Cerebellar nuclear complex (tissue), 1 donor: Measurements from ENCODE around the gene CPED1.
"Not testable (repeated sequence)": the region's sequence is repeated elsewhere in the genome, so short reads cannot be mapped to it uniquely, and the experiment has no call there.

ENCODE experiments used
- DNase-seq, 2 experiments: peaks; one replicate each; lab custom pipeline; 2025; lab: John Stamatoyannopoulos, UW

CPED1 gene

DNA sequence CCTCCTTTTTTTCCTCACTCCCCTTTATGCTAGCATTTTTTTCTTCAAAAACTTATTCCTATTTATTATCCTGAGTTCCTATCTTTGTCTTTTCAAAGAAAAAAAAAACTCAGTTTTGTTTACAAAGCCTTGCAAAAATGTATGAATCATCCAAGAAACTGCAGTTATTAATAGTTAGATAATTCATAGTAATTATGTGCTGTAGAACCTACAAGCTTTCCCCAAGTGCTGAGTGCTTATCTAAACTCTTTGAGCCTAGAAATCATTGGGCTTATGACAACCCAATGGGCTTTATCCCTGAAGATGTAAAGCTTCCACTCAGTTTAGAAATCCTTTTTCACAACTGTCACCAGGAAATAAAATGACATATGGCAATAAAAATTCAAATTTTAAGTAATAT is 194.4 kb downstream of the CPED1 start:
- no peak for DNase-seq

DNA sequence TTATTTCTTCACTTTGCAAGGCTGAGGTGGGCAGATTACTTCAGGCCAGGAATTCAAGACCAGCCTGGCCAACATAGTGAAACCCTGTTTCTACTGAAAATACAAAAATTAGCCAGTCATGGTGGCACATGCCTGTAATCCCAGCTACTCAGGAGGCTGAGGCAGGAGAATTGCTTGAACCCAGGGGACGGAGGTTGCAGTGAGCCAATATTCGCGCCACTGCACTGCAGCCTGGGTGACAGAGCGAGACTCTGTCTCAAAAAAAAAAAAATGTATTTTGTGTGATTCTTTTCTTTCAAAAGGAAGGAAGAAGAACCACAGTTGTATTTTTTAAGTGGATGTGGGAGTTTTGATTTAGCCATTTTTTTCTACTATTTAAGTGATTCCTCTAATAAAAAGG is 195.4 kb downstream of the CPED1 start:
- not testable (repeated sequence) for DNase-seq

DNA sequence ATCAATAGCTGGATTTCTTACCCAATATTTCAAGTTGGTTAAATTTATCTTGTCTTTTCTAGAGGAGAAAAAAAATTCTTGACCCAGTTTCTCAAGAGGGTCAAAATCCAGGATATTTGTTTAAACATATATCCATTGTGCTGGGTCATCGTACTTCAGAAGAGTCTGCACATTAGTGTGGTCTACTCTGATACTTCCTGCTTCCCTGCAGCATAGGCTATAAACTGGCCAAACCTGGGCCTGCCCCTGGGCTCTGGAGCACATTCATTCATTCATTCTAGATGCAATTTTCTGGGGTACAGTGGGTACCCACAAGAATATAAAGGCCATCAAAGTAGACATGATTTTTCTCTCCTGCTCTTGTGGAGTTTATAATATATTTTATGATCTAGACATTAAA is 198.2 kb downstream of the CPED1 start:
- DNase-seq = no peak

DNA sequence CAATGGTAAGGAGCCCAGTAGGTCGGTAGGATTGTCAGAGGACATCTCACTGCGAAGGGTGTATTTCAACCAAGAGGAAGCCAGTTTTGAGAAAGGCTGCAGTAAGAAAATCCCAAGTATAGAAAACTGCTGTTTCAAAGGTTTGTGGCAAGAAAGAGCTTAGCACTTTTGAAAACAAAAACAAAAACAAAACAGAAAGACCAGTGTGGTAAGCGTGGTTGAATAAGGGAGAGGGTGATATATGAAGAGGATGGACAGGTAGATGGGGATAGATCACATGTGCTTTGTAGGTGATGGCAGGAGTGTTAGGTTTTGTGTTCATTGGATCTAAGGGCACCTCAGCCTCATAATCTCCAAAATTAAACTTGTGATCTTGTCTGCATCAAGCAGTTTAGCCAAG is 198.7 kb downstream of the CPED1 start:
- no peak for DNase-seq

DNA sequence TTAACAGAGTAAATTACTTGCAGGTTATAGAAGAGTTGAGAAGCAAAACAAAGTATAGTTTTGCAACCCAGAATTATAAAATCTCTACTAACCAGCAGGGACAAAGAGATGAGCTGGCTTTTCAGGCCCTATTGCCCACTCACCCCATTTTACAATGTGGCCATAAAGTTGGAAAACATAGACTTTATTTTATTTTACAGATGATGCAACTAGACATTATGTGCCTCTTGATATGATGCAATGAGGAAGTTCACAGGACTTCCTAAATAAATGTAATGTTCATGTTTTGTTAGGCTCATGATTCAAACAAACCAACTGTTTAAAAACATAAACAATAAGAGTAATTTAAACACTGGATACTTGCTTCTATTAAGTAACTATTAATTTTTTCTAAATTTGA is 199.2 kb downstream of the CPED1 start:
- DNase-seq = no peak

DNA sequence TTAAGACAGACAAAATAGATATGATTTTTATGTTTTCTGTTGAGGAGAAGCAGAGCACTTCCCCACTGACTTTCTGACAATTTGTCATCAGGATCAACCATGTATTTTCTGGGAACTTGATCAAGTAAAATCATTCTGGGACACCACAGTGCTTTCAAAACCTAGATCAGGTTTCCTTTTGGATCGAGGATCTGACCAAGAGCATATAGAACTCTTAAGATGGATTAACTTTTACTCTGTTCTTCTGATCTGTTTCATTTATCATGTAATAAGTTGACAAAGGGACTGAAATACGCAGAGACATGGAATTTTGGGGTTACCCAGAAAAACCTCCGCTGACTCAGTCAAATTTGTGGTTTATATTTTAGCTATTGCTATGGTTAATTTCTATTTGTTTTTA is 204.3 kb downstream of the CPED1 start:
- DNase-seq = no peak

DNA sequence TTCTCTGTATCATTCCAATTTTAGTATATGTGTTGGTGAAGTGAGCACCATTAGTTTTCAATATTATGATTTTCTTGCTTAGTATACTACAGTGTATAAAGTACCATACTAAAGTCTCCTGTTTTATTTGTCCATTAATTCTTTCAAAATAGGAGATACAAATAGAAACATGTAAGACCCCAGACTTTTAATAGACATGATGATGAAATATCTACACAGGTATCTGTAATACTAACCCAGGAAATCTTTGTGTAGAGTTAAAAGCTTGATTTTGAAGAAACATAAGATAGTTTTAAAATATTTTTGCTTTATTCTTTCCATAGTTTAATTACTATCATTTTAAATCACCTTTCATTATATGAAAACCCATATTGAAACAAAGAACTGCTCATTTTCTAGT is 206.5 kb downstream of the CPED1 start:
- no peak for DNase-seq

DNA sequence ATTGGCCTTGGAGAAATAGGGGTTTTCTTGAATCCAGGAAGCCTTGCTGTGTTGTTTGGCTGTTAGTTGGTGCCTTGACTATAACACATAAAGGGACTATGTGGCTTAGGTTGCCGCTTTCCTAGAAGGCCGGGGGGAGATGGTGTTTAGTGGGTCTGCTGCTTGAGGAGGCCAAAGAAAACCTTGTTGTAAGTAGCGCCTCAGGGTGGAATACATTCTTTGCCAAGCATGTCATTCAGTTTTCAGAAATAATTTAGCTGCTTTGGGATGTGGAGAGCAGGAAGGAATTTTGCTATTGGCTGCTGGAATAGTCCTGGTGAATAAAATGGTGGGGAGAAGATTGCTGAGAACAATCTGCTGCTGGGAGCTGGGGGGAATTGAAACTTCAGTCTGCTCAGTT is 207.4 kb downstream of the CPED1 start:
- no peak for DNase-seq

DNA sequence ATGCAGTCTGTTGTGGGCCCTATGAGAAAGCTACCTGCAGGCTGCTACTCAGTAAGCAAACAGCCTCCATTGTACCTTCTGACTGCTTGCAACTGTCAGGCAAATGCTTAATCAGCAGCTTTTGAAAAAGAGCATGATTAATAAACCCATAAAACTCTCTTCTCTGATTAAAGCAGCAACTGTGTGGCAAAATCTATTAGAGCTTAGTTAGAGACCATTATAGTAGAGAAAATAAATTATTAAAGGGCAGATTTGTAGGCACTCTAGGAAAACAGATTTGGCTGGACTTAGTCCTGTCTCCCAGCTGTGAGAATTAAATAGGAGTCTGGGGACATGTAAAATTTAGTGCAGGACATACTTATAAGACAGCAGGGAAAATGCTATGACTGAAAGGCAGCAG is 207.8 kb downstream of the CPED1 start:
- no peak for DNase-seq

DNA sequence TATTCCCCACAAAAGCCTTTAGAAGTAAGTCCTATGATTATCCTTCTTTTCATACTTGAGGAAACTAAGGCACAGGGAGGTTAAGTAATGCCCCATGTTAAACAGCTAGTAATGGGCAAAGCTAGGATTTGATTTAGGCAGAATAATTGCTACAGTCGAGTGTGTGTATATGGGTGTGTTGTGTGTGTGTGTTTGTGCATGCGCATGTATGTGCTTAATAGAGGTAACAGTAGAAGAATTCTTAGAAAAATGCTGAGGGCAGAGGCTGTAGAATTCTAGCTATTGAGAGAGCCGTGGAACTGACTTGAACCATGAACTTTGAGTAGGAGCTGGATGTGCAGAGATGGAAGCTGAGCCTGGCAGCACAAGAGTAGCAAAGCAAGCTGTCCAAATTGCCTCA is 208.9 kb downstream of the CPED1 start:
- no peak for DNase-seq

DNA sequence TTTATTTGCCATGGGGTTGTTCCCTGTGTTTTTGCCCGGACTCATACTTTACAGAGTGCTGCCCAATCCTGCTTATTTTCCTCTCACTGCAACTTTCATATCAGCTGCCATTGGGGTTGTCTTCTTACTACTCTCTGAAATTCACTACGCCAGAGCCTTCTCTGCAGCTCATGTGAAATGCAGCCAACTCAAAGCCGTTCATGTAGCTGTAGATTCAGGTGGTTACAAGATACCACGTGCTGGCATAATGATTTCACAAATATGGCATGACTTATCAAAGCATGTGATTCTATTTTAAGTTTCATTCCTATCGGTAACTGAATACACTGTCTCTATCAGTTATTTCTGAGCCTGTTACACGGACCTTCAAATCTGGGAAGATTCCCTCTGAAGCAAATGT is 210.0 kb downstream of the CPED1 start:
- no peak for DNase-seq

DNA sequence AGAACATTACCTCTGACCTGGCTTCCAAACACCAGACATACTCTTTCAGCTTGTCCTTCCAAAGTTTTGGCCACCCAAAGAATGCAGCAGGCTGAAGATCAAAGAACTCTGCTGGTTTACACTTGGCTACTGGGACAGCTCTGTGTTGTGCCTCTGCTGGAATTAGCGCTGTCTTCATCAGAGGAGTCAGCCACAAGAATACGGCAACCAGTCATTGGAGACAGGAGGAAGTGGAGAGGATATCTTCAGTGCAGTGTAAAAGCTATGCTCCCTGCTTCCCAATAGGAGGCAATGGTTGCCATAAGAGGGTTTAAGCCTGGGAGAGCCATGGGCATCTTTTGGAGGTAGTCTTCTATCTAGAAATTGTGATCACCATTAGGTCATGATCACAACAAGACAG is 213.6 kb downstream of the CPED1 start:
- no peak for DNase-seq

DNA sequence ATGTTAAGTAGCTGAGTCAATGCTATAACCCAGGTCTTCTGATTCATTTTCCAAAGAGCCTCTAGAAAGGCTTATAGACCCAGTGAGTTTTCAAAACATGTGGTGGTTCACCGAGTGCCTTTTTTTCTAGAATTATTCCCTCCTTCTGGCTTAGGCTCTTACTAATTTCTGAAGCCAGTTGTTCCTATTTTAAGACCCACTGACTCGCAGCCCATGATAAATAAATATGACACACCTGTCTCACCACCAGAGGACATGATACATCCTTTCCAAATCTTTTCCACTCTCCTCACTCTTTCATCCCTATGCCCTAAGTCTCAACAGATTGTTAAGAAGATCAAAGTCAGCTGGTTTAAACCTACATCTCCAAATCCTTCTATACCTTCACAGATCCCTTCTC is 214.3 kb downstream of the CPED1 start:
- no peak for DNase-seq

DNA sequence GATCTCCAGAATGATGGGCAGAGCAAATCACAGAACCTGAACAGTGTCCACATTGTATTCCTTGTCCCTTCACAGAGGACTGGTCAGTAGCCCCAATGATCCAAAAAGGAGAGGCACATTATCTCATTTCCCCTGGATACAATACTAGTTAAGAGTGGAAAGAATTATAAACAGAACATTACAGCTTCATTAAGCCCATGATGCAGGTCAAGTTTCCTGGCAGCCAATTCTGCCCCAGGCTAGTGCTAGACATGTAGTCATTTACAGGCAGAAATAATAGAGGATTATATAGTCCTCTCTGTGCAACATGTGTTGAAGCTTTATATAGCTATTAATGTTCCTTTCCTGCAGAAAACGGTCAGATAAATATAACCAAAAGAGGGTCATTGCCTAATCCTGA is 216.0 kb downstream of the CPED1 start:
- no peak for DNase-seq

DNA sequence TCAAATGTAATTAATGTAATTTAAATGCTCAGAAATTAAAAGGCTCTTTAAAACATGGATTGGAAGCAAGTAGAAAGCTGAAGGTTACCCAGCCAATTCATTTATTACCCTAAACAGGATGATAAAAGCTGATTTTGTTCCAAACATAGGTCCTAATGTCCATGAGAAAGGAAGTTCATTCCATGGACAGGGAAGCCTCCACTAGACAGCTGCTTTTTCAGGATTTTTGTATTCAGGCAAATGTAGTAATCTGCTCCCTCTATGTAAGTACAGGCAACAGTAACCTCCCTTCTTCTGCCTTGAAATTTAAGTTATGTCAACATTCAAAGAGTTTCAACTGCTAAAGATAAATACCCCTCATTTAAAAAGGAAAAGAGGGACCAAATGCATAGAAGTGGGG is 217.3 kb downstream of the CPED1 start:
- no peak for DNase-seq

DNA sequence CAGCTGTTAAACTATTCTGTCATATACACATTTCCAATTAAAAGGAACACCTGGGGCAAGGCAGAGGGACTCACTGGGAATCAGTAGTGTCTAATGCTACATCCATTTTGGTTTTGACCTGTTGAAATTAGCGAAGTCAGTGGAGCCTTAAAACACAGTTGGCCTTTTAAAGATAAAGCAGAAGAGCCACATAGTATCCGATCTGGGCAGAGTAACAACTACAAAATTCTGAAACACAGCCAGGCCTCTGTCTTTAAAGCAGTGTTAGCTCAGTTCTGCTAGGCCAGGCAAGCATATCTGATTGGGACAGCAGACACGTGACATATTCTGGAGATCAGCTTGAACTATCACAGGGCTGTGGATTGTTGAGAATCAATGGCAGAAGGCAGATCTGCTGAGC is 222.7 kb downstream of the CPED1 start:
- no peak for DNase-seq

DNA sequence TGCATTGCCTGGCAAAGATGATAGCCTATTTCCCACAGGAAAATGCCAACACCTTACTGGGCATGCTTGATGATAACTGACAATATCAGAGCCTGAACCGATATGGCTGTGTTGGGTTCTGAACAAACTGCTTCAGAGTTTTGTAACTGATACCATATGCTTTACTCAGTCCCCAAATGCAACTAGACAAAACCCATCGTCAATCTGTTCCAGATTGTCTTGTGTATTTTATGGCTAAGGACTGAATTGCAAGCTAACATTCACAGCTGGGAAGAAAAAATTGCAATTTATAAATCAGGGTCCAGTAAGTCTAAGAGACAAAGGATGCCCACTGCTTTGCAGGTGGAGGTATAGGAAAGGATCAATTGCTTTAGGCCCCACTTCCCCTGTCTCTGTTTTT is 223.5 kb downstream of the CPED1 start:
- no peak for DNase-seq

DNA sequence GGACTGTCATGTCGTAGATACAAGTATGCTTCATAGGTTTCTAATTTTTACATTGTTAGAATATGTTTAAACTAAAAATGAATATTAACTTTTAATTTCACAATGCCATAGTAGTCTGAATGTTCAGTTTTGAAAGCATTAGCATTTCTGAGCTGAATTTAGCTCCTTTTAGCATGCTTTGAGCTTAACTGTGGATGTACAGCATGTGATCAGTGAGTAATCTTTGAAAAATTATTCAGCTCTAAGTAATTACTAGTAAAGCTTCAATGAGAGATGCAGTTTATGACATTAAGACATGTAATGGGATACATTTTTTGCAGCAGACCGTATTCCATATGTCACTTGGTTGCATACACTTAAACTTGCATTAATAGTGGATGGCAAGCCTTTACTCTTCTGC is 226.1 kb downstream of the CPED1 start:
- DNase-seq = no peak

DNA sequence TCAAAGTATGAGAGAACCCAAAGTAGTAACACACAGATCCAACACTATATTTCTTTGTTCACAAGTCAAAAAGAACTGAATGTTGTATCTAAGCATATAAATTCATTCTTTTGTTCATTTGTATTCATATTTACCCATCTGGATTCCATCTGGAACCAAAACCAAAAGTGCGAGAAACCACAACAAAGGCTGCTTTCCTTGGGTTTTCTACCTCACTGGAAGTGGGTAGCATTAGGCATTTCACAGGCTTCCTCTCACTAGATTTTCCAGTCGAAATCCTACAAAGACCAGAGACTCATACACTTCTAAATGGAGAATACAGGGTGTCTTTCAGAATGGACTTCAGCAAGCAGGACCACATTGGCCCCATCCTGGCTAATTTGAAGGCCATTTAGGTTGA is 230.5 kb downstream of the CPED1 start:
- no peak for DNase-seq

DNA sequence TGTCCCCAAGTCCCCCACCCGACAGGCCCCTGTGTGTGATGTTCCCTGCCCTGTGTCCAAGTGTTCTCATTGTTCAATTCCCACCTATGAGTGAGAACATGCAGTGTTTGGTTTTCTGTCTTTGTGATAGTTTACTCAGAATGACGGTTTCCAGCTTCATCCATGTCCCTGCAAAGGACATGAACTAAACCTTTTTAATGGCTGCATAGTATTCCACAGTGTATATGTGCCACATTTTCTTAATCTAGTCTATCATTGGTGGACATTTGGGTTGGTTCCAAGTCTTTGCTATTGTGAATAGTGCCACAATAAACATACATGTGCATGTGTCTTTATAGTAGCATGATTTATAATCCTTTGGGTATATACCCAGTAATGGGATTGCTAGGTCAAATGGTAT is 232.6 kb downstream of the CPED1 start:
- not testable (repeated sequence) for DNase-seq

DNA sequence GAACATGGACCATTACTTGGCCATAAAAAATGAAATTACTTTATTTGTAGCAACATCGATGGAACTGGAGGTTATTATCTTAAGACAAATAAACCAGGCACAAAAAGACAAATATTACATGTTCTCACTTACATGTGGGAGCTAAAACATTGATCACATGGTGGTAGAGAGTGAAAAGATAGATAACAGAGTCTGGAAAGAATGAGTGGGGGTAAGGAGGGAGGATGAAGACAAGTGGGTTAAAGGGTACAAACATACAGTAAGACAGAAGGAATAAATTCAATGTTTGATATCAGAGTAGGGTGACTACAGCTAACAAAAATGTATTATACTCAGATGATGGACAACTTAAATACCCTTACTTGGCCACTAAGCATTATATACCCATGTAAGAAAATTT is 240.3 kb downstream of the CPED1 start:
- DNase-seq = no peak

DNA sequence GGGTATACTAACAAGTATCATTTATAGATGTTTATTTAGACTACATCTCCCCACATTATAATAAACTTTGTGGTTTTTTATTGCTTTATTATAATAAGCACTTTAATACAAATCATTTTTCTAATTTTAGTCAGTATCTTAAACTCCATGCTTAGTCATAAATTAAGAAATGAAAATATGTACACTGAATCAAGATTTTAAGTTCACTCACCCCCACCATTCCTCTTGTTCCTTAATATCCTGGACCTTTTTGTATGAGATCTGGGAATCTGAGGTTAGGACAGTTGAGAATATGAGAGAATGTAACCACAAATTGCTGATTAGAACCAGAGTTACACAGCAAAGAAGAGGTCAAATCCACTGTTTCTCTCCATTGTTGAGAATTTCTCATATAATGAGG is 246.7 kb downstream of the CPED1 start:
- DNase-seq = no peak

DNA sequence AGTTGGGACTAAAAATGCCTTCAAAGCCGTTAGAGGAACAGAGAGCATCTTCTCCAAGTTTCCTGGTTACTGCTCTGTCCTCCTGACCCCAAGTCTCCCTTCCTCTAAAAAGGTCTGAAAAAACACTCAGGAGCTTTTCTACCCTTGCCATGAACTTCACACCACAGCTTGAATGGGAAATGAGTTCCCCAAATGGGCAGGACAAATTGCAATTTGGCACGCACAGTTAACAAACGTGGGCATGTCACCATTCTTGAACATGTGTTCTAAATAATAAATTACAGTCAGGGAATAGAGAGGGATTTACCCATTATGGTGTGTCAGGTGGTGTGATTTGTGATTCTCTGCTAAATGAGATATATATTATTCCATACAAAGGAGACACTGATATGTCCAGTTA is 249.1 kb downstream of the CPED1 start:
- DNase-seq = no peak

DNA sequence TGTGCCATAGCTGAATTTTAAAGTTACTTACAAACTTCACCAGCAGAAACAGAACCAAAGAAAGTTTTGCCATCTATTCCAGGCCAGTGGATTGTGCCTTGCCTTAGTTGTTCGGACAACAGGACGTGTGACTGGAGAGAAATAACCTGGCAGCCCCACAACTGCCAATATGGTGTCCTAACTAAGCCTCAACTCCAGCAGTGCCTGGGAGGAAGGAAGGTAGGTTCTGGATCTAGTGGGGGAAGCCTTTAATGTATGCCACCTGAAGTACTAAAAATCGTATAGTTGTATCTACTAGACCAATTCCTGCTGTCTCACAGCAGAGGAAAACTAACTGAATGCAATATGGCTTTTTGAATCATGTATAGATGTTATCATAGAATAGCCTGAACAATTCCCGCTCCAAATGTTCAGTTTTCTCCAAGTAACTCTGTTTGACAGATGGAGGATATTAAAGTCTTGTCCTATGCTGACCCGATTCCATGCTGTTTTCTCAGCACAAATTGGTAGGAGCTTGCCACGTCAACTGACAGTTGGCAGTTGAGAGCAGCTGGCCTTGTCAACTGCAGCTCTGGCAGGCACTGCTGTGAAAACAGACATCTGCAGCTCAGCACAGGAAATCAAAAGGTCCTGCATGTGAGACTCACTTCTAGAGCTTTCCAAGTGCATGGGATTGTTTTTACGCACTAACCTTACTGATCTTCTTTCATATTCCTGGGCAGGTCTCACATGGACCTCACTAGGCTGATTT is 255.8 kb downstream of the CPED1 start:
- DNase-seq = no peak

DNA sequence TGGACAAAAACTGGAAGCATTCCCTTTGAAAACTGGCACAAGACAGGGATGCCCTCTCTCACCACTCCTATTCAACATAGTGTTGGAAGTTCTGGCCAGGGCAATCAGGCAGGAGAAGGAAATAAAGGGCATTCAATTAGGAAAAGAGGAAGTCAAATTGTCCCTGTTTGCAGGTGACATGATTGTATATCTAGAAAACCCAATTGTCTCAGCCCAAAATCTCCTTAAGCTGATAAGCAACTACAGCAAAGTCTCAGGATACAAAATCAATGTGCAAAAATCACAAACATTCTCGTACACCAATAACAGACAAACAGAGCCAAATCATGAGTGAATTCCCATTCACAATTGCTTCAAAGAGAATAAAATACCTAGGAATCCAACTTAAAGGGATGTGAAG is 262.9 kb downstream of the CPED1 start:
- DNase-seq = not testable (repeated sequence)
